SK-N-SH (cell line): ENCODE results near the gene CRIP2.

Experiments used
- CTCF ChIP-seq: fragments of 200-600 bp; sonication (generic); IDR thresholded peaks from 2 replicates; pipeline ENCODE4 v1.6.1; 2017; ENCODE audit warnings: antibody characterized with exemption, mild to moderate bottlenecking, moderate library complexity
- EZH2phosphoT487 ChIP-seq: fragments of 200-600 bp; sonication (generic); IDR thresholded peaks from 2 replicates; pipeline ENCODE4 v1.6.1; 2017; ENCODE audit warnings: low read depth, mixed run types, mild to moderate bottlenecking, antibody characterized with exemption, moderate library complexity, borderline replicate concordance
- FOSL2 ChIP-seq: IDR thresholded peaks from 2 replicates; pipeline ENCODE4 v1.4.0; 2012; ENCODE audit warnings: low read depth, mild to moderate bottlenecking, moderate library complexity, borderline replicate concordance
- GABPA ChIP-seq: IDR thresholded peaks from 2 replicates; pipeline ENCODE4 v1.4.0; 2012; ENCODE audit warnings: low read depth, mild to moderate bottlenecking
- RAD21 ChIP-seq: IDR thresholded peaks from 2 replicates; pipeline ENCODE4 v1.6.1; 2012; ENCODE audit warnings: mild to moderate bottlenecking, low read length
- SMC3 ChIP-seq: IDR thresholded peaks from 2 replicates; pipeline ENCODE4 v1.6.1; 2012; ENCODE audit warnings: low read depth, low read length, improper control_type of control experiment
- TF ChIP-seq, protein P1 (sequence below): IDR thresholded peaks from 2 replicates; pipeline ENCODE4 v1.4.0; 2012; ENCODE audit warnings: low read depth, borderline replicate concordance

DNA sequence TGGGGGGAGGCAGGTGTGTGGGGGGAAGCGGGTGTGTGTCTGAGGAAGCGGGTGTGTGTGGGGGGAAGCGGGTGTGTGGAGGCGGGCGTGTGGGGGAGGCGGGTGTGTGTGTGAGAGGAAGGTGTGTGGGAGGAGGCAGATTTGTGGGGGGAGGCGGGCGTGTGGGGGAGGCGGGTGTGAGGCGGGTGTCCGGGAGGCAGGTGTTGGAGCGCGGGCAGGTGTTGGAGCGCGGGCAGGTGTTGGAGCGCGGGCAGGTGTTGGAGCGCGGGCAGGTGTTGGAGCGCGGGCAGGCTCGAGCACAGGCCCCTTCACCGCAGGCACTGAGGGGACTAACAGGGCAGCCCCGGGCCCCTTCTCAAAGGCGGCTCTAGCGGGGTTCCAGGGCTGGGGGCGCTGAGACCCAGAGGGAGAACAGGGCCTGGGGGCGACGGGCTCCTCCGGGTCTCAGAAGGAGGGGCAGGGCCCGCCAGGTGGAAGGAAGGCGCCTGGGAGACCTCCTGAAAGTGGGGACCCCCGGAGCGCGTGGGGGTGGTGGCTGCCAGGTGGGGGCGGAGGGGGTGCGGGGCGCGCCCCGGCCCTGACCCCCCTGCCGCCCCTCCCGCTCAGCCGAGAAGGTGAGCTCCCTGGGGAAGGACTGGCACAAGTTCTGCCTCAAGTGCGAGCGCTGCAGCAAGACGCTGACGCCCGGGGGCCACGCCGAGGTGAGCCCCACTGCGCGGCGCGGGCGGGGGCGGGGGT is 3.2 kb downstream of the CRIP2 start:
- TF ChIP-seq CTCF (no peak), GABPA (no peak), EZH2phosphoT487 (no peak), FOSL2 (no peak), SMC3 (no peak), RAD21 (no peak)
- TF ChIP-seq, protein P1, sequence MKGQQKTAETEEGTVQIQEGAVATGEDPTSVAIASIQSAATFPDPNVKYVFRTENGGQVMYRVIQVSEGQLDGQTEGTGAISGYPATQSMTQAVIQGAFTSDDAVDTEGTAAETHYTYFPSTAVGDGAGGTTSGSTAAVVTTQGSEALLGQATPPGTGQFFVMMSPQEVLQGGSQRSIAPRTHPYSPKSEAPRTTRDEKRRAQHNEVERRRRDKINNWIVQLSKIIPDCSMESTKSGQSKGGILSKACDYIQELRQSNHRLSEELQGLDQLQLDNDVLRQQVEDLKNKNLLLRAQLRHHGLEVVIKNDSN: no peak
